ENCODE measurements around the gene TRAF4.

Gene TRAF4

DNA sequence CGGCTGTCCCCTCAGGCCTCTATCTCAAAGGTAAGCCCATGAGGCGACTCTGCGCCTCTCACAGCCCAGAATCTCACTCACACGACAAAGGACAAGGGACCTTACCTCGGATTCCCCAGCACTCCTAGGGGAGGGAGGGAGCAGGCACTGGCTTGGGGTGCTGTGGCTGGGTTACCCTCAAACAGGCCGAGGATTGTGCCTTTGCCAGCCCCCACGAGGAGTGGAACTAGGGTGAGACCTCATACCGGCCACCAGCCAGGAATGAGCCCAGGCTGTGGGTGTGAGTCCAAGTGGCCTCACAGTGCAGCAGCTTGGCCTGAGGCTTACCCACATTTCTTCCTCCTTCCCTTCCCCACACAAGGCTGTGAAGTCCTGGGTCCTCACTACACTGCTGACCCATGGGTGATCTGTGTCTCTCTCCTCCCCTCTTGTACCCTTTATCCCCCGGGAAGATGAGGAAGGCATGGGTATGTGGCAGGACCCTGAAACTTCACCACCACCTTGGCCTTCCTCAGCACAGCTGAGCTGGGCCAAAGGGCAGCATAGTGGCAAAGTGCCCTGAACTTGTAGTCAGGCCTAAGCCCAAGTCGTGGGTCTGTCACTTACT, 38.0 kb upstream of the TRAF4 start:
- H3K4me3 ChIP-seq (ENCODE audit: low read depth, low read length): no peak overlapping the region
- no peaks in the 10 kb centered on the region for H3K27me3 ChIP-seq (ENCODE audit: insufficient read depth, low read depth, severe bottlenecking)
- no peak for DNase-seq
- no peaks in the 10 kb centered on the region for H3K9me3 ChIP-seq (ENCODE audit: severe bottlenecking)
- no peak for TF ChIP-seq CTCF (IDR thresholded peaks at IDR 0.05; ENCODE audit: low read depth, low read length)
- H3K27ac ChIP-seq: peak overlapping the region; percentile 78
- peaks cover 61% of the 10 kb centered on the region for H3K36me3 ChIP-seq

DNA sequence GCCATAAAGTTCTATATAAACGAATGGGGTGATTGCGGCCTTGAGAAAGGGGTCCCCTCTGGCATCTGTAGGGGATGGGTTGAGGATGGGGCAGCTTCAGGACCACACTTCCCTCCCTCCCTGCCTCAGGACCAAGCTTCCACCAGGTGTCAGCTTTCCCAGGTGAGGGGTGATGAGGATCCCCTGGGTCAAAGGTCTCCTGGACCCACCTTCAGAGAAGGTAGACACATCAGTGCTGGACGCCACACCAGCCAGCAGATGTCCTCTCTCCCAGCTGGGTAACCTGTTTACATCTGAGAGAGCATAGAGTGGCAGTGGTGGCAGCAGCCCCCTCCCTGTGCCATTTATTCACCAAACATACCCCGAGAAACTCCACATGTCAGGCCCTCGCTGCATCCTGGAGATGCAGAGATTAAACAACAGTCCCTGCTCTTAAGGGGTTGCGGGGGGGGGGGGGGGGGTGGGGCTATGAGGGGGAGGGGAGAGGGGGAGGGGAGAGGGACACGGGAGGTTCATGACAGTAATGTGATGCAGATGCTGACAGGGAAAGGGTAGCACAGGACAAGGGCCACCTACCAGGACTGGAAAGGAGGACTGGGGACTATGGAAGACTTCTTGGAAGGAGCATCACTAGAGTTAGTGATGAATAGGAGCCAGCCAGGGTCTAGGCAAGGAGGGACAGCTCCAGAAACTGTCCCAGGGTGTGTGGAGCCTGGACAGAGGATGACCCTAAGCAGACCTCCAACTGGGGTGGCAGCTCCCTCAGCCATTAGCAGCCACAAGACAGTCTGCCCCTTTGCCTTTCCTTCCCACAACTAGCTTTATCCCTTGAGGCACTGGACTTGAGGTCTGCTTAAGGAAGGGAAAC, 37.1 kb upstream of the TRAF4 start:
- TF ChIP-seq CTCF (IDR thresholded peaks at IDR 0.05; ENCODE audit: low read depth, low read length): no peak
- no peak for DNase-seq
- H3K27me3 ChIP-seq (ENCODE audit: insufficient read depth, low read depth, severe bottlenecking): no peaks in the 10 kb centered on the region
- no peak overlapping the region for H3K4me3 ChIP-seq (ENCODE audit: low read depth, low read length)
- H3K27ac ChIP-seq: no peak overlapping the region
- no peaks in the 10 kb centered on the region for H3K9me3 ChIP-seq (ENCODE audit: severe bottlenecking)
- peaks cover 52% of the 10 kb centered on the region for H3K36me3 ChIP-seq

DNA sequence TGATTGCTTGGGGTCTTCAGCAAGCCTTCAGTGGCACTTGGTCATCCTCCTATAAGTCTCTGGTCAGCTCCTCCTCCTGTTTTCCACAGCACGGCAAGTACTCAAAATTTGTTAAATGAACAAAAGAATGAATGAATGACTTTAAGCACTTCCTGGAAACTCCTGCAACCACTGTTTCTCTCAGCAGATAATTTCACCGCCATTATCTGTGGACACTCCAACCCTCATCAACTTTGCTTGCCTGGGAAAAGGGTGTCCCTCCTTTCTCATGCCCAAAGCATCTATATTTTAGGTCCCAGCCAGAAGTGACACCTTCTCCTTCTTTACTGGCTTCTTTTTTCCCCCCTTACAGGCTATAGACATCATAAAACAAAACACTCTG, 36.5 kb upstream of the TRAF4 start:
- no peak overlapping the region for H3K27ac ChIP-seq
- H3K9me3 ChIP-seq (ENCODE audit: severe bottlenecking): no peaks in the 10 kb centered on the region
- DNase-seq: no peak
- H3K36me3 ChIP-seq: peaks cover 46% of the 10 kb centered on the region
- H3K27me3 ChIP-seq (ENCODE audit: insufficient read depth, low read depth, severe bottlenecking): no peaks in the 10 kb centered on the region
- TF ChIP-seq CTCF (IDR thresholded peaks at IDR 0.05; ENCODE audit: low read depth, low read length): no peak
- H3K4me3 ChIP-seq (ENCODE audit: low read depth, low read length): no peak overlapping the region

DNA sequence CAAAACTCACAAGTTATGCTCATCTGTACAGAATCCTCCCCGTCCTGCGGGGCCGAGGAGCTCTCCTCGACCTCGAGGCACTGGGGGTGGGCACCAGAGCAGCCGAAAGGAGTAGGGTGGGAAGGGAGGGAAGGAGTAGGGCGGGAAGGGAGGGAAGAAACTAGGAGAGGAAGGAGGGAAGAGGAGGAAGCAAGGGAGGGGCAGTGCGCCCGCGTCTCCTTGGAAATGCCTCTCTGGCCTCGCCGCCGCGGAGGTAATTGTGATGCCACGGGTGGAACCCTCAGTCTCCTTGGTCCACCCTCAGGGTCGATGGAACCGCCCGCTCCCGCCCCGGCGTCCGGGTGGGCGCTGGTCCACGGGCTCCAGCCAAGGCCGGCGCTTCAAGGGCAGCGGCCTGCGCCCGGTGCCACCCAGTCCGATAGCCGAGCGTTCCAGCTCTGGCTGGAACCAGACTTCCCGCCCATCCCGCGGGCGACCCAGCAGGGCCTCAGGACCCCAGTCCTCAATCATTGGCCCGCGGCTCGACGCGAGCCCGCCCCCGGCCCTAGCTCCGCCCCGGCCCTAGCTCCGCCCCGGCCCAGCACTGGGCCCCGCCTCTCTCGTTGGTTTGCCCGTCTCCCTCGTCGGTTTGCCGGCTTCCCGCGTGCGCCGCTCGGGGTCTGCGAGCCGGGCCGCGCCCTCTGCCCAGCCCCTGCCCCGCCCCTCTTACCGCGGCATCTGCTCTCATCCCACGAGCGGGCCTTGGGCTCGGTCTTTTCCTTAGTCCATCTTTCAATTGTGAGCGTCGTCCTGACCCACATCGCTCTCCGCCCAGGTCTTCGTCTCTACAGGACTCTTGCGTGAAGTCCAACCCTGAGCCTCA, 32.7 kb upstream of the TRAF4 start:
- no peak for TF ChIP-seq CTCF (IDR thresholded peaks at IDR 0.05; ENCODE audit: low read depth, low read length)
- no peak for DNase-seq

DNA sequence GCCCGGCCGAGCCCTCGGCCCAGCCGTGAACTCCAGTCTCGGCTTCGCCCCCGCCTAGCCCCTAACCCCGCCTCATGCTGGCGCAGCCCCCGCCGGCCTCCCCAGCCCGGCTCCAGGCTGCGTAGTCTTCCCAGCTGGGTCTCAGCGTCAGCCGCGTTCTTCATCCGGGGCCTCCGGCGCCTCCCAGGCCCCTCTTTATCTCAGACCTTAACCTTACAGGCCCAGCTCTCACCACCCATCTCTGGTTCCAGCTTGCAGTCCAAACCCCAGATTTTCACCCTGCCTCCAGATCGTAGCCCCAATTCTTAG, 32.1 kb upstream of the TRAF4 start, which contains the start of gene PROCA1:
PROCA1 (minus strand) TSS at position 166 of the 309 bp plus-strand sequence. CDS start 228 bp downstream, outside the sequence.
- no peak for DNase-seq
- TF ChIP-seq CTCF (IDR thresholded peaks at IDR 0.05; ENCODE audit: low read depth, low read length): no peak
- no peak within 1 kb of the TSS for H3K4me3 ChIP-seq (ENCODE audit: low read depth, low read length)
- no peaks in the 10 kb centered on the region for H3K27me3 ChIP-seq (ENCODE audit: insufficient read depth, low read depth, severe bottlenecking)
- H3K9me3 ChIP-seq (ENCODE audit: severe bottlenecking): no peaks in the 10 kb centered on the region
- no peak within 1 kb of the TSS for H3K27ac ChIP-seq
- peaks cover 6% of the 10 kb centered on the region; the same call in 1 of the 2 replicates for H3K36me3 ChIP-seq

More for the DNA sequence above, 32.7 kb upstream of the TRAF4 start:
- Histone ChIP-seq H3K9me3 (ENCODE audit: severe bottlenecking) (no peaks in the 10 kb centered on the region), H3K27ac (no peak overlapping the region), H3K4me3 (ENCODE audit: low read depth, low read length) (no peak overlapping the region), H3K36me3 (peaks cover 8% of the 10 kb centered on the region), H3K27me3 (ENCODE audit: insufficient read depth, low read depth, severe bottlenecking) (no peaks in the 10 kb centered on the region)

Data from WERI-Rb-1 (cell line).